ENCODE results near the gene EBF3. TPM values are rescaled to one million over a fixed set of nuclear protein-coding genes. Genes with fewer than 3 reads are reported as not detected.

Gene EBF3
- total RNA-seq, 1 experiment from 2014 or later: not detected

DNA sequence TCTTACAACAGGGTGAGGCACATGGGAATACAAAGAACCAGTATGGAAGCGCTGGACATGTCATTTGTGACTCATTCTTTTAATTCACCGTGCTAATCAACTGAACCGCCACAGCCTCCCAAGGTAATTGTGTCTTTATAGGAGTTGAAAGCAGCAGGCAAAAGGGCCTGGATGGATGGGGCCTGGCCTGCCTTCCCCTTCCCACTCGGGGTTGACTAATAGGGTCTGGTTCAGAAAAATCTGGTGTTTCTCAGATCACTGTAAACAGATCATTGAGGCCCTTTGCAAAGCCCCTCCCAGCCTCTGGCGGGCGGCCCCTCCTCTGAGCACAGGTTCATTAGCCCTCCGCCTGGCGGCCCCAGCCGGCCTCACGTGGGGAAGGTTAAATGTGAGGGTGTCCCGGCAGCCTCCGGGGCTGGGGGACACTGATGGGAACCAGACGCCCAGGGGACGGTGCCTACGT lies 100.8 kb downstream of the EBF3 start:
- H4K20me1 ChIP-seq (ENCODE audit: insufficient read depth): no peaks in the 10 kb centered on the region
- ChIA-PET POLR2A (ENCODE audit: unreplicated experiment) (no interaction called here), CTCF (no interaction called here)
- intact Hi-C loops (cut with micrococcal nuclease; ENCODE audit: unreplicated experiment): no loop called here
- H3K4me3 ChIP-seq: no peak overlapping the region
- H2AFZ ChIP-seq: no peak overlapping the region
- H3K27me3 ChIP-seq (ENCODE audit: insufficient read depth, low read depth): peaks cover 71% of the 10 kb centered on the region
- H3K79me2 ChIP-seq (ENCODE audit: low read depth): no peaks in the 10 kb centered on the region
- H3K4me2 ChIP-seq: no peak overlapping the region
- no peaks in the 10 kb centered on the region for H3K4me1 ChIP-seq (replicated peaks; ENCODE audit: insufficient read depth)
- H3K36me3 ChIP-seq (ENCODE audit: low read depth): no peaks in the 10 kb centered on the region
- no peaks in the 10 kb centered on the region for H3K9me2 ChIP-seq (ENCODE audit: insufficient read depth)
- no peaks in the 10 kb centered on the region for H3K9me3 ChIP-seq (ENCODE audit: insufficient read depth, low read depth)
- TF ChIP-seq, protein P1, sequence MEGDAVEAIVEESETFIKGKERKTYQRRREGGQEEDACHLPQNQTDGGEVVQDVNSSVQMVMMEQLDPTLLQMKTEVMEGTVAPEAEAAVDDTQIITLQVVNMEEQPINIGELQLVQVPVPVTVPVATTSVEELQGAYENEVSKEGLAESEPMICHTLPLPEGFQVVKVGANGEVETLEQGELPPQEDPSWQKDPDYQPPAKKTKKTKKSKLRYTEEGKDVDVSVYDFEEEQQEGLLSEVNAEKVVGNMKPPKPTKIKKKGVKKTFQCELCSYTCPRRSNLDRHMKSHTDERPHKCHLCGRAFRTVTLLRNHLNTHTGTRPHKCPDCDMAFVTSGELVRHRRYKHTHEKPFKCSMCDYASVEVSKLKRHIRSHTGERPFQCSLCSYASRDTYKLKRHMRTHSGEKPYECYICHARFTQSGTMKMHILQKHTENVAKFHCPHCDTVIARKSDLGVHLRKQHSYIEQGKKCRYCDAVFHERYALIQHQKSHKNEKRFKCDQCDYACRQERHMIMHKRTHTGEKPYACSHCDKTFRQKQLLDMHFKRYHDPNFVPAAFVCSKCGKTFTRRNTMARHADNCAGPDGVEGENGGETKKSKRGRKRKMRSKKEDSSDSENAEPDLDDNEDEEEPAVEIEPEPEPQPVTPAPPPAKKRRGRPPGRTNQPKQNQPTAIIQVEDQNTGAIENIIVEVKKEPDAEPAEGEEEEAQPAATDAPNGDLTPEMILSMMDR (conservative IDR thresholded peaks at IDR 0.05): no peak
- no peak for TF ChIP-seq EZH2 (IDR thresholded peaks at IDR 0.05; ENCODE audit: low read depth)
- no peak for DNase-seq
- H3F3A ChIP-seq (ENCODE audit: insufficient read depth, low read depth): no peaks in the 10 kb centered on the region
- BruUV-seq (replicated peaks): no TSS peak
- no peak overlapping the region for H3K27ac ChIP-seq

DNA sequence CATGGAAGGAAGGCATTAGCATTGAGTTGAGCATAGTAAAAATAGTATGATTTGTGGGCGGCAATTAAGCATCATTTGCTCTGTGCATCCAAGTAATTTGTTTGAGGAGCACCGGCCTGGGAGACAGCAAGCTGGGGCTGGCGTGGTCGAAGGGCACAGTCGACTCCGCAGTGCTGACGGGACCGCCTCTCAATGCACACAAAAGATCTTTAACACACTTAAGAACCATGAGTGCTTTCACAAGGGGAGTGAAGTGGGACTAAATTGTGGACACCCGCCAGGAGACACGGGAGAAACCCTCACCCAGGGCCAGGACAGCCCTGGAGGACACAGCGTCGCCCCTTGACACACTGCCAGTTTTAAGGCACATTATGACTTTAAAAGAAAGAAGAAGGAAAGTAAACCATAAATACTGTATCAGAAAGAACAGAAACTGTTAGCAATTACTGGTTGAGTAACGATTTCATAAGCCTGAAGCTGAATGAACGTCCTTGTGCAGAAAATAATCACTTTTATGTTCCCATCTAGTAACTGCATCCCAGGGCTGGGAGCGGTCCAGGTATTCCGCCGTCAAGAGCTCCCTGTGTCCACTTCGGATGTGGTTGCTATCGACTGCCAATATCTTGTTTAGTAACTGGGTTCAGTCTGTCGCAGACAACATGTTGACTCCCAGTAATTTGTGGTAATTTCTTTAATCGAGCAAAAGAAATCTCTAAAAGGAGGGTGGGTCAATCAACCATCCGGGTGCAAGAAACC lies 102.1 kb downstream of the EBF3 start:
- CTCF ChIA-PET: no interaction called here
- Histone ChIP-seq H2AFZ (no peak overlapping the region), H3K4me3 (no peak overlapping the region), H3K79me2 (ENCODE audit: low read depth) (no peaks in the 10 kb centered on the region), H3K4me1 (replicated peaks; ENCODE audit: insufficient read depth) (no peaks in the 10 kb centered on the region), H3F3A (ENCODE audit: insufficient read depth, low read depth) (no peaks in the 10 kb centered on the region), H4K20me1 (ENCODE audit: insufficient read depth) (no peaks in the 10 kb centered on the region), H3K27ac (no peak overlapping the region), H3K27me3 (ENCODE audit: insufficient read depth, low read depth) (peaks cover 84% of the 10 kb centered on the region), H3K36me3 (ENCODE audit: low read depth) (no peaks in the 10 kb centered on the region), H3K9me2 (ENCODE audit: insufficient read depth) (no peaks in the 10 kb centered on the region), H3K4me2 (no peak overlapping the region), H3K9me3 (ENCODE audit: insufficient read depth, low read depth) (no peaks in the 10 kb centered on the region)
- no TSS peak for BruUV-seq (replicated peaks)
- intact Hi-C loops (cut with micrococcal nuclease; ENCODE audit: unreplicated experiment): no loop called here
- POLR2A ChIA-PET (ENCODE audit: unreplicated experiment): no interaction called here
- DNase-seq: no peak
- TF ChIP-seq EZH2 (IDR thresholded peaks at IDR 0.05; ENCODE audit: low read depth): no peak
- TF ChIP-seq, protein P1 (conservative IDR thresholded peaks at IDR 0.05): no peak

DNA sequence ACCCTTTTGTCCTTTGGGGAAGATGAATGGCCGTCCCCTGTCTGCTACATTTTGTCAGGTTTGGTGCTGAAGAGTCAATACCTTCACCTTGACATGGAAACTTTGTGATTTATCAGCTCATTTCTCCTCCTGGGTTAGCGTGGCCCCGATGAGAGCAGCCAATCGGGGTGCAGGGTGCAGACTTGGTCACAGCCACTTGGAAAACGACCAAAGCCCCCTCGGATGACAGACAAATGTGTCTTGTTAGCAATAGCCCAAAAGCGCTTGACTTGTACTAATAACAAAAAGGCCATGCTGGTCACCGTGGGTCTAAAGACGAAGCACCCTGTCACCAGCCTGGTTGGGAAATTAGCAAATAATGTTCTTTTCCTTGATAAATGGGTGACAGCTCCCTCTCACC lies 103.7 kb downstream of the EBF3 start:
- peaks cover 100% of the 10 kb centered on the region for H3K27me3 ChIP-seq (ENCODE audit: insufficient read depth, low read depth)
- DNase-seq: no peak
- no peaks in the 10 kb centered on the region for H3K9me2 ChIP-seq (ENCODE audit: insufficient read depth)
- no peaks in the 10 kb centered on the region for H4K20me1 ChIP-seq (ENCODE audit: insufficient read depth)
- POLR2A ChIA-PET (ENCODE audit: unreplicated experiment): no interaction called here
- H2AFZ ChIP-seq: no peak overlapping the region
- CTCF ChIA-PET: no interaction called here
- no peaks in the 10 kb centered on the region for H3K9me3 ChIP-seq (ENCODE audit: insufficient read depth, low read depth)
- H3K4me3 ChIP-seq: no peak overlapping the region
- no peaks in the 10 kb centered on the region for H3K36me3 ChIP-seq (ENCODE audit: low read depth)
- TF ChIP-seq, protein P1 (conservative IDR thresholded peaks at IDR 0.05): no peak
- no peak for TF ChIP-seq EZH2 (IDR thresholded peaks at IDR 0.05; ENCODE audit: low read depth)
- no peaks in the 10 kb centered on the region for H3F3A ChIP-seq (ENCODE audit: insufficient read depth, low read depth)
- no peak overlapping the region for H3K4me2 ChIP-seq
- intact Hi-C loops (cut with micrococcal nuclease; ENCODE audit: unreplicated experiment): no loop called here
- H3K27ac ChIP-seq: no peak overlapping the region
- no TSS peak for BruUV-seq (replicated peaks)
- no peaks in the 10 kb centered on the region for H3K79me2 ChIP-seq (ENCODE audit: low read depth)
- no peaks in the 10 kb centered on the region for H3K4me1 ChIP-seq (replicated peaks; ENCODE audit: insufficient read depth)

All from PC-9 (cell line).